ENCODE data around the gene ATAD3B.

- TF ChIP-seq HDAC2 (IDR thresholded peaks at IDR 0.05) = no peak
- TF ChIP-seq, protein P1, sequence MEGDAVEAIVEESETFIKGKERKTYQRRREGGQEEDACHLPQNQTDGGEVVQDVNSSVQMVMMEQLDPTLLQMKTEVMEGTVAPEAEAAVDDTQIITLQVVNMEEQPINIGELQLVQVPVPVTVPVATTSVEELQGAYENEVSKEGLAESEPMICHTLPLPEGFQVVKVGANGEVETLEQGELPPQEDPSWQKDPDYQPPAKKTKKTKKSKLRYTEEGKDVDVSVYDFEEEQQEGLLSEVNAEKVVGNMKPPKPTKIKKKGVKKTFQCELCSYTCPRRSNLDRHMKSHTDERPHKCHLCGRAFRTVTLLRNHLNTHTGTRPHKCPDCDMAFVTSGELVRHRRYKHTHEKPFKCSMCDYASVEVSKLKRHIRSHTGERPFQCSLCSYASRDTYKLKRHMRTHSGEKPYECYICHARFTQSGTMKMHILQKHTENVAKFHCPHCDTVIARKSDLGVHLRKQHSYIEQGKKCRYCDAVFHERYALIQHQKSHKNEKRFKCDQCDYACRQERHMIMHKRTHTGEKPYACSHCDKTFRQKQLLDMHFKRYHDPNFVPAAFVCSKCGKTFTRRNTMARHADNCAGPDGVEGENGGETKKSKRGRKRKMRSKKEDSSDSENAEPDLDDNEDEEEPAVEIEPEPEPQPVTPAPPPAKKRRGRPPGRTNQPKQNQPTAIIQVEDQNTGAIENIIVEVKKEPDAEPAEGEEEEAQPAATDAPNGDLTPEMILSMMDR (IDR thresholded peaks at IDR 0.05 in 2 of 3, conservative IDR thresholded peaks at IDR 0.05 in 1 of 3; ENCODE audit: control insufficient read depth in 2 of 3, extremely low read depth in 1 of 3, insufficient read depth in 1 of 3, low read depth in 3 of 3, low read length in 3 of 3) = no peak
- TF ChIP-seq CHD2 (IDR thresholded peaks at IDR 0.05; ENCODE audit: borderline replicate concordance, low read depth, low read length) = no peak
- no peak for TF ChIP-seq HDAC6 (IDR thresholded peaks at IDR 0.05; ENCODE audit: unreplicated experiment)
- no peak for TF ChIP-seq PML (IDR thresholded peaks at IDR 0.05; ENCODE audit: low read length)
- TF ChIP-seq POLR2AphosphoS2 (IDR thresholded peaks at IDR 0.05; ENCODE audit: low read depth, low read length) = no peak
Measured at GRCh38 chr1:1536019-1536937, 64.7 kb downstream of the ATAD3B start.
